NCI-H128 (cell line): Measurements from ENCODE around the gene TWIST2.

Source experiments
- DNase-seq: peaks from one replicate; lab custom pipeline; 2025; ENCODE audit not compliant: unreplicated experiment; lab: John Stamatoyannopoulos, UW

TWIST2 gene

DNA sequence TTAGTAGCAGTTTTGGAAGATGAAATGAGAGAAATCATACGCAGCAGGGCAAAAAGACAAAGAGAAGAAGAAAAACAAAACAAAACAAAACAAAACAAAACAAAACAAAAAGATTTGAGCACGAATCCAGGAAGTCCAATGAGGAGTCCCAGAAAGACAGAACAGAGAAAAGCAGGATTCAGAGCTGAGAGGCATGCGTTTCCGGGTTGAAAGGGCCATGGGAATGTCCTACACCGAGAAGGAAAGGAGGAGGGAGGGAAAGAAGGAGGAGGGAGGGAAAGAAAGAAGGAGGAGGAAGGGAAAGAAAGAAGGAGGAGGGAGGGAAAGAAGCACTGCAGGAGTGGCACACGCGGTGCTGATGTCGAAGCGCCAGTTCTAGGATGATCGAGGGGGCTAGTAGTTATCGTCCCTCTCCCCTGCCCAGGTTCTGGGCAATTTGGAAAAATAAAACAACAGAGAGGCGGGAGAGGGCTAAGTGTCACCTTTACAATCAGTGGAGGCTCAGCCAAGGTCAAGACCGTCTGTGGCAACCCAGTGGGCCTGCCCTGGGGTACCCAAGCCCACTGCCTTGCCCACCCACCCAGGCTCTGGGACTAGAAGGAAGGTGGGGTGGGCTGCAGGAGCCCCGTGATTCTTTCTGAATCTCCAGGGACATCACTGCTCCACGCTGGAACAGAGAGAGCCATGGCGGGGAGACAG, 68.4 kb downstream of the TWIST2 start:
- no peak for DNase-seq

DNA sequence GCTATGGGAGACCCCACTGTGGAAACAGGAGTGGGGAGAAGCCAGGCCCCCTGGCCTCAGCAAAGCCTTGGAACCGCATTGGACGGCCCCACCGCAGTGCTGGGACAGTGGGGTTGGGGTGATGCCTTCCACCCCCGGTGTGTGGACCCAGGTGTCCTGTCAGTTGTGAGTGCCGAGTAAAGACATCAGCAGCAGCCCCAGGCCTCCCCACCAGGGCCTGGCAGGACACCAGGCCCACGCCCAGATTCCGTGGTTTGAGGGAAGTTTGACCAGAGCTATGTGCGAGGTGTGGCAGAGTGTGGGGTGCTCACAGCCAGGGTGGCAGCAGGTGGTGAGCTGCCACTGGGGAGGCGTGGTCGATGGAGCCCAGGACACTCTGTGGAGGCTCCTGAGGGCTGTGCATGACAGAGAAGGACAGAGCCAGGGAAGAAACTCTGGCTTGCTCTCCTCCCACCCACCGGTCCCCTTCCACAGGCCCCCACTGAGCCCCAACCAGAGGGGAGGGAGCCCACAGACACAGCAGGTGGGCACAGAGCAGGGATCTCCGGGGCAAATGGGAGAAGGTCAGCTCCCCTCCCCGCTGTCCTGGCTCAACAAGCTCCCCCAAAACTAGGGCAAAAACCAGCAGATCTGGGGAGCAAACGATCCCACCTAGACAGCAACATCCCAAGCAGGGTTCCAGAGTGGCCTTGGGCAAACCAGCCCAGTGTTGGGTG, 69.1 kb downstream of the TWIST2 start:
- no peak for DNase-seq

DNA sequence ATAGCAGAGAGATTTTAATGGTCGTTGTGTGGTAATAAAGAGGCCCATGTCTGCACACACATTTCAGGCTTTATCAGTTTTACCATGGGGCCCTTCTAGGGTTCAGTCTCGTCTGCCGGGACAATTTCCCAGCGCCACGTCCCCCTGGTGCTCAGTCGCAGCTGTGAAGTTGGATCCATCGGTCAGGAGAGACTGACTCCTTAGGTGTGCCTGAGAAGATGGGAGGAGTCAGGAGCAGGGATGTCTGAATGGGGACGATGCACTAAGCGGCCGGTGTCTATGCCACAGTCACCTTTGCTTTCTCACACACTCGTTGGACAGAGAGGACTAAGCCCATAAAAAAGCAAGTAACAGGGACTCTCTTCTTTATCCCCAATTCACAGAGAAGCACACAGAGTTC, 71.4 kb downstream of the TWIST2 start:
- DNase-seq = no peak

DNA sequence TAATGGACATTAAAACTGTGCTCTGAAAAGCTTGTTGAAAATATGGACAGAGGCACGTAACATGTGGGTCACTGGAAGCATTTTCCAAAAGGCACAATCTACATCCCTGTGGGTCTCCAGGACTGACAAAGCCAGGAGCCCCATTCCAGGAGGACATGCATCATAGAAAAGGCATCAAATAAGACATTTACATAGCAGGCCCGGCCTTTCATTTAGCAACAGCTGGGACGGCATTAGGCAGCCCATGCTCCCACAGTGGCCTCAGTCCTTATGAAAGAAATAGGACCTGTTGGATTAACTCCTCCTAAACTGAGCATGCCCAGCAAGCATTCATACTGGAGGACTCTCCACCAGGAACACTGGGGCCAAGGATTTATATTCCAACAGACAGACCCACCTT, 72.2 kb downstream of the TWIST2 start:
- DNase-seq = no peak

DNA sequence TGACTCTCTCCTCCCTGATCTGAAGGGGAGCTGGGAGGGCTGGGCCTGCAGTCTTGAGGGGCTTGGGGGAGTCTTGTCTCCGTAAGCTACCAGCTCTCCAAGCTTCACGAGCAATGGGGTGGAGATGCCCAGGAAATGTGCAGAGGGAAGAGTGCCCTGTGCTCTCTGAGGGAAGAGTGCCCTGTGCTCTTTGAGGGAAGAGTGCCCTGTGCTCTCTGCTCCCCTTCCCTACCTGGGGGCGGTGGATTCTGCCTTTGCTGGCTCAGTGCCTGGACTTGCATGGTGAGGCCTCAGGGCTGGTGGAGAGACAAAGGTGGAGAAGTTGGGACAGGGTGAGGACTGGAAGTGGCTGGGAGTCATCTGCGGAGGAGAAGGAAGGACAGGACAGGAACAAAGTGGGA, 72.7 kb downstream of the TWIST2 start:
- DNase-seq = no peak

DNA sequence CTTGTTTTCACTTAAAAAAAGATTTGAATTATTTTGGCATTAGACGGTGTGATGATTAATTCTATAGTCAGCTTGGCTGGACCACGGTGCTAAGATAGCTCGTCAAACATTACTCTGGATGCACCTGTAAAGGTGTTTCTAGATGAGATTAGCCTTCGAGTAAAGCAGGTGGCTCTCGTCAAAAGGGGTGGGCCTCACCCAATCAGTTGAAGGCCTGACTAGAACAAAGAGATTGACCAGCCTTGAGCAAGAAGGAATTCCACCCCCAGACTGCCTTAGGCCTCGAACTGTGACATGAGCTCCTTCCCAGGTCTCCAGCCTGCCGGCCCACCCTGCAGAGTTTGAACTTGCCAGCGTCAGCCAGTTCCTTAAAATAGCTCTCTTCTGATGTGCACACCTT, 73.4 kb downstream of the TWIST2 start:
- DNase-seq = no peak

DNA sequence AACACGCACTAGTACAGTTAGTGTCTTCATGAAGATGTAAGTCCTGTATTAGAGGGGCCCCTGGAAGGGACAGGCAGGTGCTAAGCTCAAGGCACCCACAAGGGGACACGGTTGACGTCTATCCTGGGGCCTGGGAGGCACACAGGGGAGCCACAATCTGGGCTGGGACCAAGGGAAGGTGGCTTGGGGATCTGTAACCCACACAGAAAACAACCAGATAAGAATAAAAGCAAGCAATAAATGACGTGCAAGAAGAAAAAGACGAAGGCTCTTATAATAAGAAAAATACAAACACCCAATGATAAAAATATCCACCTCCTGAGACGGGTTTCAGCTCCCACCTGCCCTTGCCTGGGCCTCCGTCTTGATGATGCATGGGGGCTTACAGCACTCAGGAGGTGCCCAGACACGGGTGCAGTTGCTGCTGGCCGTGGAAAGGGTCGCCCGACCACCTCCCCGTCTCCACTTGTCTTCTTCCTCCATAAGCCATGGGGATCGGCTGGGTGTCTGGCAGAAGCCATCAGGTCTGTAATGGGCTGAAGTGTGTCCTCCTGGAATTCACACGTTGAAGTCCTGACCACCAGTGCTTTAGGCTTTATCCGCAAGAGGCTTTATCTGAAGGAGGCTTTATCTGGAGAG, 73.9 kb downstream of the TWIST2 start:
- no peak for DNase-seq

DNA sequence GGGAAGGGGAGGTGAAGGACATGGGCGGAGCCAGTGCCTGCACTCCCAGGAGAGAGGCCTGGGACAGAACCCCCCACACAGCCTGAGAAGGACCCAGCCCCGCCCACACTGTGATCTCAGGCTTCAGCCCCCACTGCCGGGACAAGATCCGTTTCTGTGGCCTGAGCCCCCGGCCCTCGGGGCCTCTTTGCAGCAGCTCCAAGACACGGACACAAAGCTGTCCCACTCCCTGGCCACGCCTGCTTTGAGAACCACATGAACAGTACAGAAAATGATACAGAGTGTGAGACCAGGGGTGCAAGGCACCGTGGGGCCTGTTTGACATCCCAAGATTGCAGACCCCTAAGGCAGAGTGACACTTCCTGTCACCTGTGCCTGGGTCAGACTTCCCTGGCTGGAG, 74.5 kb downstream of the TWIST2 start:
- DNase-seq = no peak

DNA sequence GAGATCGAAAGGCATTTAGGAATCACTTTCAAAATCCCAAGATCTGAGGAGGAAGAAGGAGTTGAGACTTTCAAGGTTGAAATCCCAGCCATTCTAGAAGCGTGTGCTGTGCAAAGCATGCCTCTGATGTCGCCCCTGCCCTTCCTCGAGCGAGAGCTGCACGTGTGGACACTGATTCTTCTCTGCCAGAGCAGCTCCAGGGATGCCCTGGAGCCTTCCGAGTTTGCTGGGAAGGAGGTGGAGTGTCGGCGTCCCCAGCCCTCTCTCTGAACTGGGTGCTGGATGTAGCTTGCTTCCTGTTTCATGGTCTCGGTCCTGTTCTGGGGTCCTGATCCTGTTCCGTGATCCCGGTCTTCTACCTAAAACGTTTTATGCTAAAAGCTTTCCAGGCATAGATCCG, 76.1 kb downstream of the TWIST2 start:
- DNase-seq = no peak

DNA sequence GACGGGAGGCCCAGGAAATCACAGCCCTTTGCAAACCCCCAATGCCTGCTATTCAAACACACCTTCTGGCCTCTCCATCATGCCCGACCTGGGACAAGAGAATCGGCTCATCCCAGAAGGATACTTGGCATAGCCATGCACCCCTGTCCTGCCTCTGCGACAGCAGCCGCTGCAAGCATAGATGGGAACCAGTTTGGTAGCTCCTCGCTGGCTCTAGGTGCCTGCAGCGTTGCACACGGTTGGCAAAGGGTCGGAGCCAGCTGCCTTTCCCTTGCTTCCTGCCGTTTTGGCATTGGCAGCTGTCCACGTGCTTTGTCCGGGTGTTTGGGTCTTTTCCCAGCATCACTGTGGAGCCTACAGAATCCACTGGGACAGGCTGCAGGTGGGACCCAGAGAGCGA, 76.9 kb downstream of the TWIST2 start:
- no peak for DNase-seq

DNA sequence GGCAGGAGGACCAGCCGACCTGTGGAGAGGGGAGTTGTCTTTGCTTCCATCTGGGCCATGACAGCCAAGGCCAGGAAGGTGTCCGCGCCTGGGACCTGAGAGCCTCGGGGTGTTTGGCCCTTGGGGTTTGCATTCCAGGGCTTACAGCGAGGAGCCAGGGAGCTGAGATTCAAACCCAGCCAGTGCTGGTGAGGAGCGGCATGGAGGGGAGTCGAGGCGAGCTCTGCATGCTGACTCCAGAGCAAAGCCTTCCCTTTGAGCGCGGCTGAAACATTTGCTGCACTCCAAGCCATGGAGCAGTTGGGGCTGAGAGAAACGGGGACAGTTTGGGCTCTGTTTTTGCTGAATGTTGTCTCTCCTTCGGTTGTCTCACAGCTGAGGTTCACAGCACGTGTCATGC, 77.4 kb downstream of the TWIST2 start:
- DNase-seq = no peak

DNA sequence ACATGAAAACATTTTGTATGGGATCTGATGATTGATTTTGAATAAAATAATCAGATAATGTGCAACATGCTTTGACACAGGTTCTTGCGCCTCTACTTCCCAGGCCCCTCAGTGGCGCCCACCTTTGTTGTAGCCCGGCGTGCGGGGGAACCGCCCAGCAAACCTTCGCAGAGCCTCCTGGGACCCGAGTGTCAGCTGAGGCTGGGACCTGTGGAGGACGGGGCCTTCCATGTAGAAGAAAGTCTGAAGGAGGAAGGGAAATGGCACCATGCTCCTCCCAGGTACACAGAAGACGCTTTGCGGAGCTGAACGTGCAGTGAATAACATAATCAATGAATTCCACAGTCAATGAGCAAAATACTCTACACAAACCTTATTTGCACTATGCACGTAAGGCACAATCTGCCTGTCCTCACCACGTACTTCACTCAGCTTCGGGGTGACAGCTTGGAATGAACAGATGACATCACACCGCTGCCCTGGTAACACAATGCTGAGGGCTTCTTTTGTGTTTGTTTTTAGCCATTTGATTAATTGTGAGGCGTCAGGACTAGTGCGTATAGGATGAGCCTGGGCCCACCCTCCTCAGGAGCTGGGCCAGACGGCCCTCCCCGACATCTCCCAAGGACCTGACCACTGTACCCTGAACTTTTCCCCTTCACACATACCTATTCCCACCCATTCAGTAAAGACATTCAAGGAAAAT, 78.1 kb downstream of the TWIST2 start:
- DNase-seq = no peak

DNA sequence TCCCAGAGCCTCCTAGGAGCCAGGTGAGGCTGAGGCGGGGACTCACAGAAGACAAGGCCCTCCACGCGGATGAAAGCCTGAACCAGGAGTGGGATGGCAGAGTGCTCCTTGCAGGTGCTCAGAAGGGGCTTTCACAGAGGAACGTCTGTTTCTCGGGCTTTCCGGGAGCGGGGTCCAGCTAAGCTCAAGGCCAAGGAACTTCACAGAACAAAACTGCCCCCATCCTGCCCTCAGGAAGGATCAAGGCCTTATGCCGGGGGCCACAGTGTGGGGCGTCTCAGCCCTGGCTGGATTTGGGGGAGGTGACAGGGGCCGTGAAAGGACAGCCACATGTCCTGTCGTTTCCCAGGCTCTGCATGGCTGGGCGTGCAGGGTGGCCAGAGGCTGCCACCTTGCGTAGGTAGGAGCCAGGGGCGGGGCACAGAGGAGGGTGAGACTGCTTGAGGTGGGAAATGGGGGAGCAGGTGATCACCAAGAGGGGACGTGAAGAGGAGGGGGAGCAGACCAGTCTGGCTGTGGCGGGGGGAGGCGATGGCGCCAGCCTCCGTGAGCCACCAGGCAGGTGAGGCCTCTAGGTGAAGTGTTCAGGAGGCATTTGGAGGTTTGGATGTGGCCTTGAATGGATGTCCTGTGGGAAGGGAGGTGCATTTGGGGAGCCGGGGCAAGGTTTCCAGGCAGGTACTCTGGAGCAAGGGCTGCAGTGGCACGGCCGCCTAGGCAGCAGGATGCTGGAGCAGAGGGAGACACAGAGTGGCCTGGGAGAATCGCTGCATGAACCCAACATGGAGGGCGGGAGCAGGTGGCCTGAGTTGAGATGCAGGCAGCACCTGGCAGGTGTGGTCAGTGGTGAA, 79.1 kb downstream of the TWIST2 start:
- no peak for DNase-seq

DNA sequence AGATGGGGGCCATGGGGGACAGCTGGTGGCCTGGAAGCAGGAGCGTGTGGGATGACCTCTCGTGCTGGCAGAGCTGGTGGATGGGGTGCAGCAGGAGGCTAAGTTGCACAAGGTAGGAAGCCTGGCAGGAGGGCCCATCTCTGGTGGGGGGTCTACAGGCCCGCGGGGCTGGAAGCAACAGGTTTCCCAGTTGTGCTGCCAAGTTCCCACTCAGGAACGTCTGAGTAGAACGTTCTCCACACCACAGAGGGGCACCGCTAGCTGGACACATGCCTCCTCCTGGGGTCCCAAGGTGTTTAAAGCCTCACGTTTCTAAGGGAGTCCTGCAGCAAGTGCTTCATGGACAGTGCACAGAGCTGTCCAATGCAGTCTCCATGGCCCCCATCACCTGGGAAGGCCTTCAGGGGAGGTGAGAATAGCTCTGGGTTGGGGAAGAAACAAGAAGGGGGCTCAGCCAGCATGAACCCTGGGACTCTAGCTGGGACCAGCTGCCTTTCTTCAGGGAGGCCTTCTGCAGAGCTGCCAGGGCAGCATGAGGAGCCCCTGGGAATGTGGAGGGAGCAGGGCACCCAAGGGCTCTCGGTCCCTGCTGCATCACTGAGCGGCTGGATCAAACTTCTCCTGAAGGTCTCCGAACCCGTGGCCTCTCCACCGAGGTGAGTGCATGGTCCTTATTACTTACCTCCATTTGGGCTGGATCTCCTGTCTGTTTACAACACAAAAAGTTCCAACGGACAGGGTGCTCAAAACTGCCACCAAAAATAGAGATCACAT, 80.0 kb downstream of the TWIST2 start:
- no peak for DNase-seq

DNA sequence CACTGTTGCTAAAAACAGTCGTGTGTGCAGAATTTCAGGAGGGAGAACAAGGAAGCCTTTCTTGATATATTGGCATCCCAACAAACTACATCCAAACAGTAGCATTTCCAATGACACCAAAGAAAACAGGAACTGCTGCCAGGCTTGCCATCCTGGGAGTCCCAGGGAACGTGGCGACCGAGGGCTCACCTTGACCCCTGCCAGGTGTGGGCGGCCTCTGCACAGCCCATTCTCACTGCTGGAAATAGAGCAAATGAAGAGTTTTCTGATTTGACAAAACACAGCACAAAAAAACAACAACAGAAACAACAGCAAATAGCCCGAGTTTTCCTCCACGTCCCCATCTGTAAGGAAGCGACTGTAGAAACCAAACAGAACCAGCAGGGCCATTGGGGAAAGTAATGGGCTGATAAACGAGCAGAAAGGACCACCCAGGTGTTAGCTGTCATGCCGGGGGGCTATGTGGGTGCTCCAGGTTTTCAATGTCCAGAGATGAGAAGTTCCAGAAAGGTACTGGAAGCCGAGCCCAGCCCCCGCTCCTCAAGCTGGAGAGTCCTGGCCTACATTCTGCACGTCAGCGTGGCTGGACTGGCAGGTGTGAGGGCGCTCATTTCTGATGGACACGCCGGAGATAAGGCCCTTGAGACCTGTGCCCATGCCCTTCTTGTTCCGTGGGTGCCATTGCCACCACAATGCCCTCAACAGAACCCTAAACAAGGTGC, 80.8 kb downstream of the TWIST2 start:
- no peak for DNase-seq

DNA sequence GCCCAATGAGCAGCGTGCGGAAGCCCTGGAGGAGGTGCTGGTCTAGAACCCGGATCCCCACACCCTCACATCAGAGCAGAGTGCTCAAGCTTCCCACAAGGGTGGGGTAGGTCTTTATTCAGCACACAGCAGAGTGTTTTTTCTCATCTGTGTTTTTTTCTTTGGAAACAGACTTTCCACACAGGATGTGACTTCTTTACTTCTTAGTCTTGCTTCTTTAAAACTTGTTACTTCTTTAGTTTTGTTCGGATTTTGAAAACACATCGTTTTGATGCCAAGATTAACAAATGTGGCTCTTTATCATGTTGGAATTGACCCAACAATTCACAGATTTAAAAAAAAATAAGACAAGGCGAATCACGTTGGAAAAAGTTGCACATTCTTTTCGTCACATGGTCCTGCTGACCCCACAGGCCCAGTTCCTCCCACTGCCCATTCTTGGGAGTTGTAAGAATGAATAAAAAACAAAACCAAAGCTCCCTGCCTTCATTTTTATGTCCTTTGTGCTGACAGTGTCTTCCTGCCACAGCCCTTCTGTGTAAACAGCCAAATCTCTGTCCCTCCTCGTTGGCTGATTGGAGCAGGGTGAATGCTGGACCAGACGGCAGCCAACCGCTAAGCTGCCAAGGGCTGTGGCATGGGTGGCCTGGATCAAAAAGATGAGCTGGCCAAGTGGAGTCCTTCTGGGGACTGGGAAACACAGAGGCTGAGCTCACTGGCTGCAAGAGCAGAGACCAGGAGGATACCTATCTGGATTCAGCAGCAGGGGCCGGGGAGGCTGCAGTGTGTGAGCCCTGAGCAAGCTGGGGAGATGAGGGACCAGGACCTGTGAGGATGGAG, 81.6 kb downstream of the TWIST2 start:
- DNase-seq = no peak

DNA sequence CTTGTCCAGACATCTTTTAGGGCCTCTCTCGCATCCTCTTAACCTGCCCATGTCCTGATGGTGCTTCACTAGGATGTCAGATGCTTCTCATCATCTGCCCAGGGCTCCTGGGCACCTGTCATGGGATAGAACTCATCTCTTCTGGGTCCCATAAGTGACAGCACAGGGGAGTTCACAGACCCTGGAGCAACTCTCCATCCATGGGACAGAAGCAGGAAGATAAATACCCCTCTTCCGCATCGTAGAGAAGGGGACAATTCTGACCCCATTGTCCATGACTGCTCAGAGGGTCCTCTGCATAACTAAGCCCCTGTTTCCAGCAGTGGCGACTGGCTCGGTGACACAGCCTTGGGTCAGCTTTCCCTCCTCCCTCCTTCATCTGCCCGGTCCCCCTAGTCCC, 82.3 kb downstream of the TWIST2 start:
- no peak for DNase-seq

DNA sequence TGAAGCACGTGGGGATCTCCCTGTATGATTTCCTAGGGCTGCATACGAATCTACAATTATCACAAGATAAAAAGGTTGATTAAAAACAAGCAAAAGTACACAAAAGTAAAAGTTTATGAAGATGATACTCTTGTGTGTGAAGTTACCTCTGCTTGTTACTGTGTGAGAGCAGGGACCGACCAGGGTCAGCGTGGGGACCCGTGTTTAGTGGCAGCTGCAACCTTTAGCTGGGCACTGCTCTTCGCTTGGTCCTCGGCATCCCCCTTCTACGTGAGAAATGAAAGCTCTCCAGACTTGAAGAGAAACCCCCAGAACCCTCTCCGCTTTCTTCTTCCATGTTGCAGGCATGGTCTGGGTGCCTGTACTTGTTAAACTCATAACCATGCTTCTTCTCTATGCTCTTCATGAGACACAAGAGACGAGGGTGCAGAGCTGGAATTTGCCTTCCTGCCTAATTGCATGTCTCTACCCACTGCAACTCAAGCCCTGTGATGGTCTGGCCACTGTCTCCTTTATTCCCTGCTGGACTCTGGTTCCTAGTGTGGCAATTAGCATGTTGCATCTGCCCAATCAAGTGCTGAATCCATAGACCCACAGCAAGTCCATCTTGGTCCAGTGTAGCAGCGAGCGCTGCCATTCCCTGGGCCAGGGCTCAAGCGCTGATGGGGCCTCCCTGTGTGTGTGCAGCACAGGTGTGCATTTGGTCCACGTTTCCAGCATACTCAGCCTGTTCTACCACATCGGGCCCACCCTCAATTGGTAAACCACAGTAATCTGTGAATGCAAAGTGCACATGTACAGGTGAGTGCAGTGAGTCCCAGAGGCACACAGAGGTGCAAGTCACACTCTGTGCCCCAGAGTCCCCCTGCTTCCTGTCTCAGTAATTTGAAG, 88.5 kb downstream of the TWIST2 start:
- no peak for DNase-seq
